CD8-positive, alpha-beta memory T cell (primary cell): ENCODE measurements around the gene ADIPOR2. TPM values are rescaled to one million over a fixed set of nuclear protein-coding genes. Genes with fewer than 3 reads are reported as not detected.

Source experiments
- CTCF ChIA-PET: fragments of 350-600 bp; sonication (Branson Sonifier 250); formaldehyde crosslinking; loops from one replicate; lab custom pipeline; 2021; ENCODE audit warnings: antibody characterized with exemption; lab: Charles Lee
- POLR2A ChIA-PET: fragments of 350-600 bp; sonication (Branson Sonifier 250); formaldehyde crosslinking; loops from one replicate; lab custom pipeline; 2021; ENCODE audit warnings: antibody characterized with exemption; lab: Charles Lee
- DNase-seq, 5 donors: peaks; one replicate each; pipeline versions ENCODE4 v3.0.0 to v3.0.0-alpha.2; 2020 to 2022; ENCODE audit warnings: mixed read lengths in 1 of 5
- H3K27ac ChIP-seq: one replicate; pipeline ENCODE4 v1.7.0; 2013; ENCODE audit warnings: low read depth, mild to moderate bottlenecking, low read length, moderate library complexity
- H3K27me3 ChIP-seq: 2 replicates; pipeline ENCODE4 v1.7.0; 2013; ENCODE audit warnings: low read length, mild to moderate bottlenecking; ENCODE audit not compliant: insufficient read depth, poor library complexity, severe bottlenecking
- H3K36me3 ChIP-seq: 2 replicates; pipeline ENCODE4 v1.7.0; 2013; ENCODE audit warnings: mild to moderate bottlenecking, low read length, moderate library complexity; ENCODE audit not compliant: insufficient read depth
- H3K4me1 ChIP-seq: 2 replicates; pipeline ENCODE4 v1.7.0; 2013; ENCODE audit warnings: mild to moderate bottlenecking, low read length, moderate library complexity; ENCODE audit not compliant: insufficient read depth
- H3K4me3 ChIP-seq: 2 replicates; pipeline ENCODE4 v1.7.0; 2013; ENCODE audit warnings: mild to moderate bottlenecking, low read length
- H3K9me3 ChIP-seq: 2 replicates; pipeline ENCODE4 v1.7.0; 2013; ENCODE audit warnings: mild to moderate bottlenecking, low read length
- H3K27ac Mint-ChIP-seq, 8 donors: one replicate each; pipeline ENCODE4 v1.8.0; 2020 to 2021; ENCODE audit warnings: mixed read lengths in 8 of 8, mild to moderate bottlenecking in 6 of 8, inconsistent platforms in 3 of 8, moderate library complexity in 3 of 8
- H3K27me3 Mint-ChIP-seq, 2 donors: one replicate each; pipeline ENCODE4 v1.8.0; 2020 to 2021; ENCODE audit warnings: mixed read lengths in 2 of 2, mild to moderate bottlenecking in 1 of 2, moderate library complexity in 1 of 2
- H3K36me3 Mint-ChIP-seq, 3 donors: one replicate each; pipeline ENCODE4 v1.8.0; 2020 to 2021; ENCODE audit warnings: mixed read lengths in 3 of 3, inconsistent platforms in 1 of 3, mild to moderate bottlenecking in 1 of 3
- H3K4me1 Mint-ChIP-seq, 3 donors: one replicate each; pipeline ENCODE4 v1.8.0; 2020 to 2021; ENCODE audit warnings: mixed read lengths in 3 of 3, inconsistent platforms in 1 of 3, mild to moderate bottlenecking in 1 of 3
- H3K4me3 Mint-ChIP-seq, 7 donors: one replicate each; pipeline ENCODE4 v1.8.0; 2020 to 2021; ENCODE audit warnings: mixed read lengths in 7 of 7, mild to moderate bottlenecking in 6 of 7, moderate library complexity in 4 of 7, inconsistent platforms in 2 of 7
- H3K9me3 Mint-ChIP-seq, 5 donors: one replicate each; pipeline ENCODE4 v1.8.0; 2020 to 2022; ENCODE audit warnings: mixed read lengths in 5 of 5, mild to moderate bottlenecking in 3 of 5, moderate library complexity in 2 of 5, inconsistent platforms in 1 of 5
- polyA plus RNA-seq: library from polyadenylated mRNA; unstranded; fragments of 300-500 nt; fragmentation: Illumina TruSeq; gene quantifications from one replicate; pipeline ENCODE4 v1.2.3, GENCODE V29; 2021
- total RNA-seq, 2 experiments: library from RNA; stranded (reverse); gene quantifications; one replicate each; pipeline ENCODE4 v1.2.3, GENCODE V29; 2021

Gene ADIPOR2
- total RNA-seq (10 to 100 TPM; 54.1 to 63.9 TPM), polyA plus RNA-seq (2.4 TPM)

GRCh38 chr12:1690578-1691122, at the start of gene ADIPOR2:
TSS of gene ADIPOR2 (plus strand) at chr12:1691070. CDS start at chr12:1754344, 63,274 bp downstream.
- CTCF ChIA-PET = interaction anchor here (1.0 to 3.5 kb wide), 8 partner anchors 9 to 249 kb away, joined by 3 to 10 read pairs (median 4); no protein-coding TSS in a partner anchor
- peaks cover 0 to 18% (median 0%) of the 10 kb centered on the region in 3 donors for H3K36me3 Mint-ChIP-seq
- POLR2A ChIA-PET = interaction anchor here (0.6 to 1.9 kb wide), 3 partner anchors 20 to 1183 kb away, joined by 3 to 8 read pairs (median 4); no protein-coding TSS in a partner anchor

GRCh38 chr12:1642513-1642912, 48.4 kb upstream of the ADIPOR2 start:
- Mint-ChIP-seq H3K27me3 (peaks cover 2 to 9% of the 10 kb centered on the region in 2 donors), H3K4me1 (peaks cover 0 to 4% (median 0%) of the 10 kb centered on the region in 3 donors), H3K27ac (no peak overlapping the region), H3K4me3 (no peak overlapping the region), H3K9me3 (no peaks in the 10 kb centered on the region), H3K36me3 (no peaks in the 10 kb centered on the region)
- ChIA-PET POLR2A (no interaction called here), CTCF (interaction anchor here (1.2 to 2.1 kb wide), 2 partner anchors 8 to 12 kb away, joined by 3 to 8 read pairs; no protein-coding TSS in a partner anchor)
- H3K27me3 ChIP-seq = no peaks in the 10 kb centered on the region
- no peak overlapping the region for H3K27ac ChIP-seq
- H3K4me1 ChIP-seq = no peaks in the 10 kb centered on the region
- H3K9me3 ChIP-seq = no peaks in the 10 kb centered on the region
- no peak for DNase-seq
- no peak overlapping the region for H3K4me3 ChIP-seq
- H3K36me3 ChIP-seq = no peaks in the 10 kb centered on the region

More at GRCh38 chr12:1690578-1691122, at the start of gene ADIPOR2:
- H3K27ac Mint-ChIP-seq = peak within 1 kb of the TSS; percentile 93 to 100 (median 99)
- peaks cover 40 to 48% (median 46%) of the 10 kb centered on the region in 3 donors for H3K4me1 Mint-ChIP-seq
- peaks cover 7 to 8% of the 10 kb centered on the region in 2 donors for H3K27me3 Mint-ChIP-seq
- peaks cover 20% of the 10 kb centered on the region for H3K4me1 ChIP-seq
- DNase-seq = peak; percentile 87 to 95 (median 94)
- peak within 1 kb of the TSS; percentile 84 for H3K27ac ChIP-seq
- H3K27me3 ChIP-seq = no peaks in the 10 kb centered on the region
- H3K9me3 ChIP-seq = no peaks in the 10 kb centered on the region
- no peaks in the 10 kb centered on the region for H3K36me3 ChIP-seq
- peak within 1 kb of the TSS; percentile 87 to 98 (median 90) for H3K4me3 Mint-ChIP-seq
- H3K4me3 ChIP-seq = peak within 1 kb of the TSS; percentile 77
- no peaks in the 10 kb centered on the region for H3K9me3 Mint-ChIP-seq

- H3K4me1 Mint-ChIP-seq = peaks cover 0 to 4% (median 0%) of the 10 kb centered on the region in 3 donors
- ChIA-PET CTCF (interaction anchor here (1.2 to 19.1 kb wide), 4 partner anchors 9 to 148 kb away, joined by 3 to 346 read pairs (median 8); no protein-coding TSS in a partner anchor), POLR2A (no interaction called here)
- no peaks in the 10 kb centered on the region for H3K4me1 ChIP-seq
- no peaks in the 10 kb centered on the region for H3K9me3 Mint-ChIP-seq
- no peaks in the 10 kb centered on the region for H3K36me3 Mint-ChIP-seq
- no peak overlapping the region for H3K4me3 Mint-ChIP-seq
- no peak overlapping the region for H3K27ac ChIP-seq
- H3K27me3 Mint-ChIP-seq = peaks cover 2 to 9% of the 10 kb centered on the region in 2 donors
- no peaks in the 10 kb centered on the region for H3K9me3 ChIP-seq
- no peak for DNase-seq
- H3K4me3 ChIP-seq = no peak overlapping the region
- H3K36me3 ChIP-seq = no peaks in the 10 kb centered on the region
- H3K27me3 ChIP-seq = no peaks in the 10 kb centered on the region
- no peak overlapping the region for H3K27ac Mint-ChIP-seq
Observed at GRCh38 chr12:1643043-1643442, 47.8 kb upstream of the ADIPOR2 start.

GRCh38 chr12:1643905-1644533, 46.9 kb upstream of the ADIPOR2 start:
- H3K27me3 Mint-ChIP-seq = peaks cover 3 to 4% of the 10 kb centered on the region in 2 donors
- DNase-seq = no peak
- no peak overlapping the region for H3K27ac Mint-ChIP-seq
- CTCF ChIA-PET = interaction anchor here (0.6 to 19.1 kb wide), 4 partner anchors 9 to 147 kb away, joined by 3 to 346 read pairs (median 8); no protein-coding TSS in a partner anchor
- no peaks in the 10 kb centered on the region for H3K36me3 Mint-ChIP-seq
- Histone ChIP-seq H3K27me3 (no peaks in the 10 kb centered on the region), H3K4me1 (no peaks in the 10 kb centered on the region), H3K9me3 (no peaks in the 10 kb centered on the region), H3K36me3 (no peaks in the 10 kb centered on the region), H3K4me3 (no peak overlapping the region), H3K27ac (no peak overlapping the region)
- H3K4me3 Mint-ChIP-seq = no peak overlapping the region
- peaks cover 0 to 4% (median 0%) of the 10 kb centered on the region in 3 donors for H3K4me1 Mint-ChIP-seq
- H3K9me3 Mint-ChIP-seq = no peaks in the 10 kb centered on the region
- POLR2A ChIA-PET = no interaction called here

DNA sequence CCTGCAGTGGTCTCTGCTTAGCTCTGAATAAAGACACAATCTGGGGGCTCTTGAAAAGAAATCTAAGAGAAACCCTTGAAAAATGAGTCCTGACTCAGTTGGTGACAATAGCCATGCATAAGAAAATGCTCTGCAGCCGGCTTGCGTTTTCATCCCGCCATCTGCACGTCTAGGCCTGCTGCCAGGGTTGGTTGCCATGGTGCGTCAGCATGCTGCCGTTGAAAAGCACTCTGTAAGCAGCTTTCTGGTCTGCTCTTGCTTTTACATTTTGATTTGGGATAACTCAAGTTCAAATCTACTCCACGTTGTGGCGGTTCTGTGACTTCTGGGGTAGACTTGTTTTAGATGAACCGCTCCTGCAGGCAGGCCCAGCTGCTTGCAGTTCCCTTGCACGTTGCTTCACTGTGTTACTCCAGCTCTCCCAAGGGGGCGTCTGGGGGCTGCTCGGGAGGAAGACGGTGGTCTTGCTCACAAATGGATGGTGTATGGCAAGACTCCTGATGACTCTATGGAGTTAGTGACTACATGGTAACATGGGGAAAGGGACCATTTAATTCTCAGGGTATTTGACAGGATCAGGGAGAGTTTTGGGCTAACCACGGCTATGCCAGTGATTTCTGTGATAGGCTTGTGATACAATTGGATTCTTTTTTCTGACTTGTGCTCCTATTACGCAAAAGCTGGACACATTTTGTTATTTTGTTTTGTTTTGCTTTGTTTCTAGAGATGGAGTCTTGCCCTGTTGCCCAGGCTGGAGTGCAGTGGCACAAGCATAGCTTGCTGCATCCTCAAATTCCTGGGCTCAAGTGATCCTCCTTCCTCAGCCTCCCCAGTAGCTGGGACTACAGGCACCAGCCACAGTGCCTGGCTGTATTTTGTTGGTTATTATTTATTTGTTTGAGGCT, 46.1 kb upstream of the ADIPOR2 start:
- H3K9me3 Mint-ChIP-seq = no peaks in the 10 kb centered on the region
- H3K27me3 ChIP-seq = no peaks in the 10 kb centered on the region
- no peak for DNase-seq
- peaks cover 0 to 4% (median 0%) of the 10 kb centered on the region in 3 donors for H3K4me1 Mint-ChIP-seq
- no peaks in the 10 kb centered on the region for H3K36me3 Mint-ChIP-seq
- no peak overlapping the region for H3K27ac Mint-ChIP-seq
- ChIA-PET POLR2A (no interaction called here), CTCF (interaction anchor here (0.6 to 19.1 kb wide), 5 partner anchors 8 to 146 kb away, joined by 3 to 346 read pairs (median 8); no protein-coding TSS in a partner anchor)
- H3K4me3 Mint-ChIP-seq = no peak overlapping the region
- no peaks in the 10 kb centered on the region for H3K4me1 ChIP-seq
- peaks cover 4 to 7% of the 10 kb centered on the region in 2 donors for H3K27me3 Mint-ChIP-seq
- no peak overlapping the region for H3K27ac ChIP-seq
- no peaks in the 10 kb centered on the region for H3K9me3 ChIP-seq
- no peak overlapping the region for H3K4me3 ChIP-seq
- no peaks in the 10 kb centered on the region for H3K36me3 ChIP-seq

- Mint-ChIP-seq H3K4me3 (no peak overlapping the region), H3K4me1 (peaks cover 0 to 4% (median 0%) of the 10 kb centered on the region in 3 donors), H3K27ac (no peak overlapping the region), H3K9me3 (no peaks in the 10 kb centered on the region), H3K36me3 (no peaks in the 10 kb centered on the region), H3K27me3 (peaks cover 7% of the 10 kb centered on the region in 2 donors)
- Histone ChIP-seq H3K36me3 (no peaks in the 10 kb centered on the region), H3K27ac (no peak overlapping the region), H3K27me3 (no peaks in the 10 kb centered on the region), H3K4me3 (no peak overlapping the region), H3K9me3 (no peaks in the 10 kb centered on the region), H3K4me1 (no peaks in the 10 kb centered on the region)
- ChIA-PET POLR2A (no interaction called here), CTCF (interaction anchor here (0.8 to 19.1 kb wide), 2 partner anchors 10 to 145 kb away, joined by 3 to 346 read pairs; no protein-coding TSS in a partner anchor)
- DNase-seq = no peak
Observed at GRCh38 chr12:1645819-1646218, 45.1 kb upstream of the ADIPOR2 start.

- H3K9me3 ChIP-seq = no peaks in the 10 kb centered on the region
- no peak overlapping the region for H3K4me3 ChIP-seq
- Mint-ChIP-seq H3K27me3 (peaks cover 10% of the 10 kb centered on the region in 2 donors), H3K4me1 (peaks cover 0 to 4% (median 0%) of the 10 kb centered on the region in 3 donors), H3K4me3 (peak overlapping the region in 1 of 7 donors; percentile 10), H3K27ac (no peak overlapping the region), H3K36me3 (no peaks in the 10 kb centered on the region), H3K9me3 (no peaks in the 10 kb centered on the region)
- DNase-seq = no peak
- ChIA-PET CTCF (interaction anchor here (1.4 to 19.1 kb wide), 3 partner anchors 12 to 293 kb away, joined by 4 to 346 read pairs (median 20); no protein-coding TSS in a partner anchor), POLR2A (interaction anchor here (0.6 kb wide), 1 partner anchor 21 kb away, joined by 3 read pairs; no protein-coding TSS in a partner anchor)
- no peak overlapping the region for H3K27ac ChIP-seq
- H3K4me1 ChIP-seq = no peaks in the 10 kb centered on the region
- no peaks in the 10 kb centered on the region for H3K36me3 ChIP-seq
- H3K27me3 ChIP-seq = no peaks in the 10 kb centered on the region
Observed at GRCh38 chr12:1646569-1647284, 44.1 kb upstream of the ADIPOR2 start.
